ENCODE results near the gene EDEM2. TPM values are rescaled to one million over a fixed set of nuclear protein-coding genes. Genes with fewer than 3 reads are reported as not detected.

EDEM2 gene
- total and polyA plus RNA-seq, 2 of the 13 experiments (the other 11 are each of a cell fraction or from before 2014, with no cell fraction given): 33.1 to 46.9 TPM

DNA sequence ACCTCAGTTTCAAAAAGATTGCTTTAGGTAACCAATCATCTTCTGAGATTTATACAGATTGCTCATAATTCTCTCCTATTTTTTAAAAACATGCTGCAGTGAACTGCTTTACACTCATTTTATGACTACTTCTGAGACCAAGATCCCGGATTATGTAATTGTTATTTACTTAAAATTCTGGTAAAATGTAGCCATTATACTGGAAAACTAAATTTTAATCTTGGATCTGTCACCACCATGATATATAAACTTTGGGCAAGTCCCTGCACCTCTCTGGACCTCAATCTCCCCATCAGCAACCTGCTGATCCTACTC is 24.3 kb upstream of the EDEM2 start (continued):
- TF ChIP-seq, protein P1, sequence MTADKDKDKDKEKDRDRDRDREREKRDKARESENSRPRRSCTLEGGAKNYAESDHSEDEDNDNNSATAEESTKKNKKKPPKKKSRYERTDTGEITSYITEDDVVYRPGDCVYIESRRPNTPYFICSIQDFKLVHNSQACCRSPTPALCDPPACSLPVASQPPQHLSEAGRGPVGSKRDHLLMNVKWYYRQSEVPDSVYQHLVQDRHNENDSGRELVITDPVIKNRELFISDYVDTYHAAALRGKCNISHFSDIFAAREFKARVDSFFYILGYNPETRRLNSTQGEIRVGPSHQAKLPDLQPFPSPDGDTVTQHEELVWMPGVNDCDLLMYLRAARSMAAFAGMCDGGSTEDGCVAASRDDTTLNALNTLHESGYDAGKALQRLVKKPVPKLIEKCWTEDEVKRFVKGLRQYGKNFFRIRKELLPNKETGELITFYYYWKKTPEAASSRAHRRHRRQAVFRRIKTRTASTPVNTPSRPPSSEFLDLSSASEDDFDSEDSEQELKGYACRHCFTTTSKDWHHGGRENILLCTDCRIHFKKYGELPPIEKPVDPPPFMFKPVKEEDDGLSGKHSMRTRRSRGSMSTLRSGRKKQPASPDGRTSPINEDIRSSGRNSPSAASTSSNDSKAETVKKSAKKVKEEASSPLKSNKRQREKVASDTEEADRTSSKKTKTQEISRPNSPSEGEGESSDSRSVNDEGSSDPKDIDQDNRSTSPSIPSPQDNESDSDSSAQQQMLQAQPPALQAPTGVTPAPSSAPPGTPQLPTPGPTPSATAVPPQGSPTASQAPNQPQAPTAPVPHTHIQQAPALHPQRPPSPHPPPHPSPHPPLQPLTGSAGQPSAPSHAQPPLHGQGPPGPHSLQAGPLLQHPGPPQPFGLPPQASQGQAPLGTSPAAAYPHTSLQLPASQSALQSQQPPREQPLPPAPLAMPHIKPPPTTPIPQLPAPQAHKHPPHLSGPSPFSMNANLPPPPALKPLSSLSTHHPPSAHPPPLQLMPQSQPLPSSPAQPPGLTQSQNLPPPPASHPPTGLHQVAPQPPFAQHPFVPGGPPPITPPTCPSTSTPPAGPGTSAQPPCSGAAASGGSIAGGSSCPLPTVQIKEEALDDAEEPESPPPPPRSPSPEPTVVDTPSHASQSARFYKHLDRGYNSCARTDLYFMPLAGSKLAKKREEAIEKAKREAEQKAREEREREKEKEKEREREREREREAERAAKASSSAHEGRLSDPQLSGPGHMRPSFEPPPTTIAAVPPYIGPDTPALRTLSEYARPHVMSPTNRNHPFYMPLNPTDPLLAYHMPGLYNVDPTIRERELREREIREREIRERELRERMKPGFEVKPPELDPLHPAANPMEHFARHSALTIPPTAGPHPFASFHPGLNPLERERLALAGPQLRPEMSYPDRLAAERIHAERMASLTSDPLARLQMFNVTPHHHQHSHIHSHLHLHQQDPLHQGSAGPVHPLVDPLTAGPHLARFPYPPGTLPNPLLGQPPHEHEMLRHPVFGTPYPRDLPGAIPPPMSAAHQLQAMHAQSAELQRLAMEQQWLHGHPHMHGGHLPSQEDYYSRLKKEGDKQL (CRISPR knock-in tag; IDR thresholded peaks at IDR 0.05; ENCODE audit: low read depth): no peak
- TF ChIP-seq, protein P2, sequence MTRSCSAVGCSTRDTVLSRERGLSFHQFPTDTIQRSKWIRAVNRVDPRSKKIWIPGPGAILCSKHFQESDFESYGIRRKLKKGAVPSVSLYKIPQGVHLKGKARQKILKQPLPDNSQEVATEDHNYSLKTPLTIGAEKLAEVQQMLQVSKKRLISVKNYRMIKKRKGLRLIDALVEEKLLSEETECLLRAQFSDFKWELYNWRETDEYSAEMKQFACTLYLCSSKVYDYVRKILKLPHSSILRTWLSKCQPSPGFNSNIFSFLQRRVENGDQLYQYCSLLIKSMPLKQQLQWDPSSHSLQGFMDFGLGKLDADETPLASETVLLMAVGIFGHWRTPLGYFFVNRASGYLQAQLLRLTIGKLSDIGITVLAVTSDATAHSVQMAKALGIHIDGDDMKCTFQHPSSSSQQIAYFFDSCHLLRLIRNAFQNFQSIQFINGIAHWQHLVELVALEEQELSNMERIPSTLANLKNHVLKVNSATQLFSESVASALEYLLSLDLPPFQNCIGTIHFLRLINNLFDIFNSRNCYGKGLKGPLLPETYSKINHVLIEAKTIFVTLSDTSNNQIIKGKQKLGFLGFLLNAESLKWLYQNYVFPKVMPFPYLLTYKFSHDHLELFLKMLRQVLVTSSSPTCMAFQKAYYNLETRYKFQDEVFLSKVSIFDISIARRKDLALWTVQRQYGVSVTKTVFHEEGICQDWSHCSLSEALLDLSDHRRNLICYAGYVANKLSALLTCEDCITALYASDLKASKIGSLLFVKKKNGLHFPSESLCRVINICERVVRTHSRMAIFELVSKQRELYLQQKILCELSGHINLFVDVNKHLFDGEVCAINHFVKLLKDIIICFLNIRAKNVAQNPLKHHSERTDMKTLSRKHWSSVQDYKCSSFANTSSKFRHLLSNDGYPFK (CRISPR knock-in tag; IDR thresholded peaks at IDR 0.05; ENCODE audit: borderline replicate concordance): no peak
- TF ChIP-seq RELA (CRISPR knock-in tag; IDR thresholded peaks at IDR 0.05) (no peak), RCOR2 (CRISPR knock-in tag; IDR thresholded peaks at IDR 0.05) (no peak), PHF8 (CRISPR knock-in tag; IDR thresholded peaks at IDR 0.05) (no peak), ZNF674 (CRISPR knock-in tag; IDR thresholded peaks at IDR 0.05; ENCODE audit: low read depth) (no peak), ATF1 (CRISPR knock-in tag; IDR thresholded peaks at IDR 0.05) (no peak), SKI (IDR thresholded peaks at IDR 0.05; ENCODE audit: partially characterized antibody) (no peak), ZNF234 (CRISPR knock-in tag; conservative IDR thresholded peaks at IDR 0.05) (no peak), HOXA3 (CRISPR knock-in tag; IDR thresholded peaks at IDR 0.05) (no peak), HMGA1 (CRISPR knock-in tag; conservative IDR thresholded peaks at IDR 0.05) (no peak)
- TF ChIP-seq, protein P3, sequence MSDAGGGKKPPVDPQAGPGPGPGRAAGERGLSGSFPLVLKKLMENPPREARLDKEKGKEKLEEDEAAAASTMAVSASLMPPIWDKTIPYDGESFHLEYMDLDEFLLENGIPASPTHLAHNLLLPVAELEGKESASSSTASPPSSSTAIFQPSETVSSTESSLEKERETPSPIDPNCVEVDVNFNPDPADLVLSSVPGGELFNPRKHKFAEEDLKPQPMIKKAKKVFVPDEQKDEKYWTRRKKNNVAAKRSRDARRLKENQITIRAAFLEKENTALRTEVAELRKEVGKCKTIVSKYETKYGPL (CRISPR knock-in tag; IDR thresholded peaks at IDR 0.05): no peak
- TF ChIP-seq, protein P4, sequence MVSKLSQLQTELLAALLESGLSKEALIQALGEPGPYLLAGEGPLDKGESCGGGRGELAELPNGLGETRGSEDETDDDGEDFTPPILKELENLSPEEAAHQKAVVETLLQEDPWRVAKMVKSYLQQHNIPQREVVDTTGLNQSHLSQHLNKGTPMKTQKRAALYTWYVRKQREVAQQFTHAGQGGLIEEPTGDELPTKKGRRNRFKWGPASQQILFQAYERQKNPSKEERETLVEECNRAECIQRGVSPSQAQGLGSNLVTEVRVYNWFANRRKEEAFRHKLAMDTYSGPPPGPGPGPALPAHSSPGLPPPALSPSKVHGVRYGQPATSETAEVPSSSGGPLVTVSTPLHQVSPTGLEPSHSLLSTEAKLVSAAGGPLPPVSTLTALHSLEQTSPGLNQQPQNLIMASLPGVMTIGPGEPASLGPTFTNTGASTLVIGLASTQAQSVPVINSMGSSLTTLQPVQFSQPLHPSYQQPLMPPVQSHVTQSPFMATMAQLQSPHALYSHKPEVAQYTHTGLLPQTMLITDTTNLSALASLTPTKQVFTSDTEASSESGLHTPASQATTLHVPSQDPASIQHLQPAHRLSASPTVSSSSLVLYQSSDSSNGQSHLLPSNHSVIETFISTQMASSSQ (IDR thresholded peaks at IDR 0.05; ENCODE audit: low read depth): no peak
- TF ChIP-seq, protein P4 (CRISPR knock-in tag; IDR thresholded peaks at IDR 0.05; ENCODE audit: borderline replicate concordance): no peak

Measured in HepG2 (cell line).